MM.1S (cell line): ENCODE results near the gene ZNF697.

Source experiments
- EZH2 ChIP-seq: fragments of 300-600 bp; sonication (generic); optimal IDR thresholded peaks from 2 replicates; pipeline ENCODE3; 2017; ENCODE audit warnings: low read depth, mild to moderate bottlenecking, antibody characterized with exemption, low read length, mixed read lengths
- TF ChIP-seq, protein P1 (sequence below): fragments of 300-600 bp; sonication (generic); IDR thresholded peaks from 2 replicates; pipeline ENCODE4 v1.5.1; 2016; ENCODE audit warnings: antibody characterized with exemption, low read length, mixed read lengths

DNA sequence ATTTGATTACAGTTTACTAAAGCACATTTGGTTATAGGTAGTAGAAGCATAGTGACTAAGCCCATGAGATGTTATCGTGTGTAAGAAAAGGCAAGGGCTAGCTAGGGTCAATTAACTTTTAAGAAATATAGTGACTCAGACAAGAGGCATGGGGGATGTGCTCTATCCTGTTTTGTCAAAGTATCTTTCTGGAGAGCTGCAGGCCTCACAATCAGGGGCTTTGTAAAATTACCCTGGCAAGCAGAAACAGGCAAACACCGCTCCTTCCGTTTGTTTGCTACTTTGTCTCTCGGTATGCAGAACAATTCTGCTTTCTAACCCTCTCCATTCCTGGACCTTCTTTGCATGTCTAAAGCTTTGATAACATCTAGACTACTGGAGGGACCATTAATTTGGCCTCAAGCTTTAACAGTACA, 26.1 kb upstream of the ZNF697 start:
- TF ChIP-seq, protein P1, sequence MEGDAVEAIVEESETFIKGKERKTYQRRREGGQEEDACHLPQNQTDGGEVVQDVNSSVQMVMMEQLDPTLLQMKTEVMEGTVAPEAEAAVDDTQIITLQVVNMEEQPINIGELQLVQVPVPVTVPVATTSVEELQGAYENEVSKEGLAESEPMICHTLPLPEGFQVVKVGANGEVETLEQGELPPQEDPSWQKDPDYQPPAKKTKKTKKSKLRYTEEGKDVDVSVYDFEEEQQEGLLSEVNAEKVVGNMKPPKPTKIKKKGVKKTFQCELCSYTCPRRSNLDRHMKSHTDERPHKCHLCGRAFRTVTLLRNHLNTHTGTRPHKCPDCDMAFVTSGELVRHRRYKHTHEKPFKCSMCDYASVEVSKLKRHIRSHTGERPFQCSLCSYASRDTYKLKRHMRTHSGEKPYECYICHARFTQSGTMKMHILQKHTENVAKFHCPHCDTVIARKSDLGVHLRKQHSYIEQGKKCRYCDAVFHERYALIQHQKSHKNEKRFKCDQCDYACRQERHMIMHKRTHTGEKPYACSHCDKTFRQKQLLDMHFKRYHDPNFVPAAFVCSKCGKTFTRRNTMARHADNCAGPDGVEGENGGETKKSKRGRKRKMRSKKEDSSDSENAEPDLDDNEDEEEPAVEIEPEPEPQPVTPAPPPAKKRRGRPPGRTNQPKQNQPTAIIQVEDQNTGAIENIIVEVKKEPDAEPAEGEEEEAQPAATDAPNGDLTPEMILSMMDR = no peak
- no peak for TF ChIP-seq EZH2
